RPMI8226 (cell line): Measurements from ENCODE around the gene KIAA0930.
"Not testable (repeated sequence)": the region's sequence is repeated elsewhere in the genome, so short reads cannot be mapped to it uniquely, and the experiment has no call there.

Source experiments
- DNase-seq: peaks from one replicate; pipeline ENCODE4 v3.0.0-alpha.2; 2015

KIAA0930 gene

GRCh38 chr22:45262931-45263462 lies 22.3 kb upstream of the KIAA0930 start:
- peak; percentile 86 for DNase-seq

- DNase-seq: peak; percentile 28
Observed at GRCh38 chr22:45262195-45262930, 21.7 kb upstream of the KIAA0930 start.

- DNase-seq: peak; percentile 90
Observed at GRCh38 chr22:45261407-45262088, 20.9 kb upstream of the KIAA0930 start.

- not testable (repeated sequence) for DNase-seq
Observed at GRCh38 chr22:45260395-45260759, 19.7 kb upstream of the KIAA0930 start.

- no peak for DNase-seq
Observed at GRCh38 chr22:45259754-45260394, 19.2 kb upstream of the KIAA0930 start.

GRCh38 chr22:45257941-45258340 lies 17.2 kb upstream of the KIAA0930 start:
- not testable (repeated sequence) for DNase-seq

GRCh38 chr22:45254789-45255278 lies 14.1 kb upstream of the KIAA0930 start:
- no peak for DNase-seq

- no peak for DNase-seq
Observed at GRCh38 chr22:45254388-45254787, 13.7 kb upstream of the KIAA0930 start.

- no peak for DNase-seq
Observed at GRCh38 chr22:45253039-45253641, 12.4 kb upstream of the KIAA0930 start.

- no peak for DNase-seq
Observed at GRCh38 chr22:45251825-45252224, 11.1 kb upstream of the KIAA0930 start.

GRCh38 chr22:45248832-45249561 lies 8.3 kb upstream of the KIAA0930 start:
- peak; percentile 82 for DNase-seq

GRCh38 chr22:45246060-45246985 lies 5.6 kb upstream of the KIAA0930 start:
- no peak for DNase-seq

- DNase-seq: no peak
Observed at GRCh38 chr22:45244916-45245315, 4.2 kb upstream of the KIAA0930 start.

- no peak for DNase-seq
Observed at GRCh38 chr22:45242778-45243191, 2.1 kb upstream of the KIAA0930 start.

- peak; percentile 59 for DNase-seq
Observed at GRCh38 chr22:45240104-45240809, 437 bp downstream of the KIAA0930 start.

GRCh38 chr22:45239681-45240051 lies 1.0 kb downstream of the KIAA0930 start:
- no peak for DNase-seq

- DNase-seq: no peak
Observed at GRCh38 chr22:45238957-45239680, 1.6 kb downstream of the KIAA0930 start.

GRCh38 chr22:45238076-45238956 lies 2.4 kb downstream of the KIAA0930 start:
- no peak for DNase-seq
